ENCODE data around the gene PFN2. TPM values are rescaled to one million over a fixed set of nuclear protein-coding genes. Genes with fewer than 3 reads are reported as not detected.
"Not testable (repeated sequence)": the region's sequence is repeated elsewhere in the genome, so short reads cannot be mapped to it uniquely, and the experiment has no call there.

PFN2 gene
- total and polyA plus RNA-seq, 5 donors, result 48.5 to 74.6 (median 64.9) TPM

DNA sequence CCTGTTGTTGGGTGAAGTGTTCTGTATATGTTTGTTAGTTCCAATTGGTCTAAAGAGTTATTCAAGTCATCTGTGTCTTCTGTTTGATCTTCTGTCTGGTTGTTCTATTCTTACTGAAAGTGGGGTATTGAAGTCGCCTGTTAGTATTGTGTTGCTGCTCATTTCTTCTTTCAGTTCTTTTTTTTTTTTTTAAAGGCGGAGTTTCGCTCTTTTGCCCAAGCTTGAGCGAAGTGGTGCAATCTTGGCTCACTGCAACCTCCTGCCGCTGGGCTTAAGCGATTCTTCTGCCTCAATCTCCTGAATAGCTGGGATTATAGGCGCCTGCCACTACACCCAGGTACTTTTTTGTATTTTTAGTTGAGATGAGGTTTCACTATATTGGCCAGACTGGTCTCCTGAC lies 23.5 kb downstream of the PFN2 start:
- Histone ChIP-seq H3K4me3 (ENCODE audit: low read length) (no peak overlapping the region), H3K27ac (ENCODE audit: low read length) (no peak overlapping the region), H3K27me3 (ENCODE audit: control insufficient read depth, insufficient read depth) (no peaks in the 10 kb centered on the region), H3K9me3 (ENCODE audit: control insufficient read depth, low read length) (no peaks in the 10 kb centered on the region), H3K4me1 (ENCODE audit: control insufficient read depth, insufficient read depth, low read length) (no peaks in the 10 kb centered on the region)
- ATAC-seq, result no peak
- intact Hi-C loops (cut with DNase I), result no loop called here
- 93% methylated on average over 7 of the region's 7 CpGs for WGBS
- no peak for DNase-seq

- H3K27me3 ChIP-seq (ENCODE audit: control insufficient read depth, insufficient read depth); H3K9me3 ChIP-seq (ENCODE audit: control insufficient read depth, low read length); intact Hi-C loops (cut with DNase I); H3K27ac ChIP-seq (ENCODE audit: low read length); H3K4me3 ChIP-seq (ENCODE audit: low read length); DNase-seq; H3K4me1 ChIP-seq (ENCODE audit: control insufficient read depth, insufficient read depth, low read length); ATAC-seq: not testable (repeated sequence)
- WGBS, result 95% methylated on average over 3 of the region's 3 CpGs
These were observed 26.7 kb downstream of the PFN2 start for GRCh38 chr3:149943966-149944365.

DNA sequence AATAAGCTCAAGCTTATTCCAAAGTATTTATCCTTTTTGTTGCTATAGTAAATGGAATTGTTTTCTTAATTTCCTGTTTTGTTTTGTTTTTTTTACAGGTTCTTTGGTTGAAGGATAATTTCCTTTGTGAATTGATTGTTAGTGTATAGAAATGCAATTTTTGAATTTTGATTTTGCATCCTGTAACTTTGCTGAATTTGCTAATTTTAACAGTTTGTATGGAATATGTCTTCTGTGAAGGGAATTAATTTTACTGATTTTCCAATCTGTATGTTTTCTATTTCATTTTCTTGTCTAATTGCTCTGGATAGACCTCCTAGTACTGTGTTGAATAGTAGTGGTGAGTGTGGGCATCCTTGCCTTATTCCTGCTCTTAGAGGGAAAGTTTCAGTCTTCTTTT lies 28.3 kb downstream of the PFN2 start:
- no peak overlapping the region for H3K27ac ChIP-seq (ENCODE audit: low read length)
- no peaks in the 10 kb centered on the region for H3K4me1 ChIP-seq (ENCODE audit: control insufficient read depth, insufficient read depth, low read length)
- intact Hi-C loops (cut with DNase I), result no loop called here
- DNase-seq, result no peak
- no peak overlapping the region for H3K4me3 ChIP-seq (ENCODE audit: low read length)
- H3K9me3 ChIP-seq (ENCODE audit: control insufficient read depth, low read length), result no peaks in the 10 kb centered on the region
- ATAC-seq, result no peak
- no peaks in the 10 kb centered on the region for H3K27me3 ChIP-seq (ENCODE audit: control insufficient read depth, insufficient read depth)

GRCh38 chr3:149941946-149942345 lies 28.7 kb downstream of the PFN2 start:
- WGBS, result 63% methylated on average over 1 of the region's 1 CpG
- Histone ChIP-seq H3K27me3 (ENCODE audit: control insufficient read depth, insufficient read depth) (no peaks in the 10 kb centered on the region), H3K4me3 (ENCODE audit: low read length) (no peak overlapping the region), H3K4me1 (ENCODE audit: control insufficient read depth, insufficient read depth, low read length) (no peaks in the 10 kb centered on the region), H3K27ac (ENCODE audit: low read length) (no peak overlapping the region), H3K9me3 (ENCODE audit: control insufficient read depth, low read length) (no peaks in the 10 kb centered on the region)
- ATAC-seq (no peak), DNase-seq (no peak)
- intact Hi-C loops (cut with DNase I), result no loop called here

- ATAC-seq (no peak), DNase-seq (no peak)
- H3K27me3 ChIP-seq (ENCODE audit: control insufficient read depth, insufficient read depth), result no peaks in the 10 kb centered on the region
- intact Hi-C loops (cut with DNase I), result no loop called here
- H3K4me1 ChIP-seq (ENCODE audit: control insufficient read depth, insufficient read depth, low read length), result no peaks in the 10 kb centered on the region
- no peak overlapping the region for H3K27ac ChIP-seq (ENCODE audit: low read length)
- H3K4me3 ChIP-seq (ENCODE audit: low read length), result no peak overlapping the region
- H3K9me3 ChIP-seq (ENCODE audit: control insufficient read depth, low read length), result no peaks in the 10 kb centered on the region
- WGBS, result 97% methylated on average over 2 of the region's 2 CpGs
These were observed 29.5 kb downstream of the PFN2 start for GRCh38 chr3:149941186-149941585.

DNA sequence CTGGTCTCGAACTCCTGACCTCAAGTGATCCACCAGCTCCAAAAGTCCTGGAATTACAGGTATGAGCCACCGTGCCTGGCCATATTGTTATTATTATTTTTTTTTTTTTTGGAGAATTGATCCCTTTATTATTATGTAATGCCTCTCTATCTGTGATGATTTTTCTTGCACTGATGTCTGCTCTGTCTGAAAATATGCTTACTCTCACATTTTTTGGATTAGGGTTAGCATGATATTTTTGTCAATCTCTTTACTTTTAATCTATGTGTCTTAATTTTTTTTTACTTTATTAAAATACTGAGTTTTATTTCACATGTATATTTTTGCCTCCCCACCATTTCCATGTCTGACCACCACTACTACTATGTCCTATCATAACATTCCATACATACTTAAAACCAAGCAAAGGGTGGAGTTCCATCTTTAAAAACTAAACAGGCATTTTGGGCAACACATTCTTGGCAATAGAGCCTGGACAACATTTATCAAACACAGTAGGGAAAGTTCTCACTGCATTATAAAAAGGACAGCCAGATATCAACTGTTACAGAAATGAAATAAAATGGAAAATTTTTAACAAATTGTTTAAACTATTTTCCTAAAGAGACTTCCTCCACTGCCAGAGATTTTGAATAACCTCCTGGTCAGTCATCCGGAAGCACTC lies 32.2 kb downstream of the PFN2 start:
- H3K9me3 ChIP-seq (ENCODE audit: control insufficient read depth, low read length); intact Hi-C loops (cut with DNase I); DNase-seq; H3K27ac ChIP-seq (ENCODE audit: low read length); H3K4me3 ChIP-seq (ENCODE audit: low read length); ATAC-seq; H3K27me3 ChIP-seq (ENCODE audit: control insufficient read depth, insufficient read depth); H3K4me1 ChIP-seq (ENCODE audit: control insufficient read depth, insufficient read depth, low read length): not testable (repeated sequence)
- whole genome bisulfite sequencing, result 90% methylated on average over 3 of the region's 3 CpGs

GRCh38 chr3:149936812-149937230 lies 33.9 kb downstream of the PFN2 start:
- intact Hi-C loops (cut with DNase I), result no loop called here
- no peak overlapping the region for H3K4me3 ChIP-seq (ENCODE audit: low read length)
- peak in 1 of 3 donors; percentile 23 for DNase-seq
- no peaks in the 10 kb centered on the region for H3K9me3 ChIP-seq (ENCODE audit: control insufficient read depth, low read length)
- 41% methylated on average over 7 of the region's 7 CpGs for WGBS
- H3K27me3 ChIP-seq (ENCODE audit: control insufficient read depth, insufficient read depth), result no peaks in the 10 kb centered on the region
- no peak overlapping the region for H3K27ac ChIP-seq (ENCODE audit: low read length)
- ATAC-seq, result peak; percentile 63 to 74
- no peaks in the 10 kb centered on the region for H3K4me1 ChIP-seq (ENCODE audit: control insufficient read depth, insufficient read depth, low read length)

DNA sequence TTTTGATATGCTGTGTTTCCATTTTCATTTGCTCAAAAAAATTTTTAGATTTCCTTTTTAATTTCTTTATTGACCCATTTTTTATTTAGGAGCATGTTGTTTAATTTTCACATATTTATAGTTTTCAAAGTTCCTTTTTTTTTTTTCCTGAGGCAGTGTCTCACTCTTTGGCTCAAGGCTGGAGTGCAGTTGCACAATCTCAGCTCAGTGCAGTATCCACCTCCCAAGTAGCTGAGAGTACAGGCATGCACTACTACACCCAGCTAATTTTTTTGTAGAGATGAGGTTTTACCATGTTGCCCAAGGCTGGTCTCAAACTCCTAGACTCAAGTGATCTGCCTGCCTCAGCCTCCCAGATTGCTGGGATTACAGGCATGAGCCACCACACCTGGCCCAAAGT lies 36.2 kb downstream of the PFN2 start:
- intact Hi-C loops (cut with DNase I), result no loop called here
- H3K9me3 ChIP-seq (ENCODE audit: control insufficient read depth, low read length), result no peaks in the 10 kb centered on the region
- peak in 2 of 3 donors; percentile 61 to 73 for DNase-seq

DNA sequence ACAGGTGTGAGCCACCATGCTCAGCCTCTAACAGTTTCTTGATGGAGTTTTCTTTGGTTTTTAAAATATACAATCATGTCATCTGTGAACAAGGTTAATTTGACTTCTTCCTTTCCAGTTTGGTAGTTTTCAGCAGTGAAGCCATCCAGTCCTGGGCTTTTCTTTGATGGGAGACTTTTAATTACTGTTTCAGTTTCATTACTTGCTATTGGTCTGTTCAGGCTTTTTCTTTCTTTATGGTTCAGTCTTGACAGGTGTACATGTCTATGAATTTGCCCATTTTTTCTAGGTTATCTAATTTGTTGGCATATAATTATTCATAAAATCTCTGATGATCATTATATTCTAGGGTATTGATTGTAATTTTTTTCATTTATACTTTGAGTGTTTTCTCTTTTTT lies 36.8 kb downstream of the PFN2 start:
- no peak overlapping the region for H3K4me3 ChIP-seq (ENCODE audit: low read length)
- intact Hi-C loops (cut with DNase I), result no loop called here
- H3K4me1 ChIP-seq (ENCODE audit: control insufficient read depth, insufficient read depth, low read length), result no peaks in the 10 kb centered on the region
- ATAC-seq (no peak), DNase-seq (no peak)
- H3K27me3 ChIP-seq (ENCODE audit: control insufficient read depth, insufficient read depth), result no peaks in the 10 kb centered on the region
- H3K27ac ChIP-seq (ENCODE audit: low read length), result no peak overlapping the region
- no peaks in the 10 kb centered on the region for H3K9me3 ChIP-seq (ENCODE audit: control insufficient read depth, low read length)

More for the DNA sequence above, 36.2 kb downstream of the PFN2 start:
- ATAC-seq, result peak; percentile 87 to 93
- Histone ChIP-seq H3K27ac (ENCODE audit: low read length) (no peak overlapping the region), H3K4me1 (ENCODE audit: control insufficient read depth, insufficient read depth, low read length) (no peaks in the 10 kb centered on the region), H3K4me3 (ENCODE audit: low read length) (no peak overlapping the region), H3K27me3 (ENCODE audit: control insufficient read depth, insufficient read depth) (no peaks in the 10 kb centered on the region)

DNA sequence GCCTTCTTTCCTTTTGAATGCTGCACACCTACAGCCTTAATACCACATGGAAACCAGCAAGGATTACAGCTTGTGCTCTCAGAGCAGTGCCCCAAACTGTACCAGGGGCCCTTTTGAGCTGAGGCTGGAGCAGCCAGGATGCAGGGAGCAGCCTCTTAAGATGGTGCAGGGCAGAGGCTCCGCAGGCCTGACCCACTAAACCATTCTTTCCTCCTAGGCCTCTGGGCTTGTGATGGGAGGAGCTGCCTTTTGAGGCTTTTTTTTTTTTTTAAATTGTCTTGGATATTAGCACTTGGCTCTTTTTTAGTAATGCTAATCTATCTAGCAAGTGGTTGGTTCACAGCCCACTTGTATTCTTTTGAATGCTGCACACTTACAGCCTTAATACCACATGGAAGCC lies 37.7 kb downstream of the PFN2 start:
- DNase-seq, result no peak
- intact Hi-C loops (cut with DNase I), result no loop called here
- no peaks in the 10 kb centered on the region for H3K9me3 ChIP-seq (ENCODE audit: control insufficient read depth, low read length)
- WGBS, result 98% methylated on average over 1 of the region's 1 CpG
- H3K4me3 ChIP-seq (ENCODE audit: low read length), result no peak overlapping the region
- no peaks in the 10 kb centered on the region for H3K4me1 ChIP-seq (ENCODE audit: control insufficient read depth, insufficient read depth, low read length)
- no peaks in the 10 kb centered on the region for H3K27me3 ChIP-seq (ENCODE audit: control insufficient read depth, insufficient read depth)
- no peak for ATAC-seq
- no peak overlapping the region for H3K27ac ChIP-seq (ENCODE audit: low read length)

DNA sequence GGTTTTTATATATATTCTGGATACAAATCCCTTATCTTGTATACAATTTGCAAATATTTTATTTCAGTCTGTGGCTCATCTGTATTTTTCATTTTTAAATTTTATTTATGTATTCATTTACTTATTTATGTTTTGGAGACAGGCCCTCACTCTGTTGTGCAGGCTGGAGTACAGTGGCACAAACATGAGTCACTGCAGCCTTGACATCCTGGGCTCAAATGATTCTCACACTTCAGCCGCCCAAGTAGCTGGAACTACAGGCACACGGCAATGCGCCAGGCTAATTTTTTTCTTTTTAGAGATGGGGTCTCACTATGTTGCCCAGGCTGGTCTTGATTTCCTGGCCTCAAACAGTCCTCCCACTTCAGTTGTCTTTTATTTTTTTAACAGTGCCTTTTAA lies 50.6 kb downstream of the PFN2 start:
- no peak overlapping the region for H3K27ac ChIP-seq (ENCODE audit: low read length)
- 97% methylated on average over 3 of the region's 3 CpGs for WGBS
- DNase-seq (no peak), ATAC-seq (no peak)
- no peak overlapping the region for H3K4me3 ChIP-seq (ENCODE audit: low read length)
- H3K9me3 ChIP-seq (ENCODE audit: control insufficient read depth, low read length), result no peaks in the 10 kb centered on the region
- H3K27me3 ChIP-seq (ENCODE audit: control insufficient read depth, insufficient read depth), result no peaks in the 10 kb centered on the region
- H3K4me1 ChIP-seq (ENCODE audit: control insufficient read depth, insufficient read depth, low read length), result no peaks in the 10 kb centered on the region
- intact Hi-C loops (cut with DNase I), result no loop called here

DNA sequence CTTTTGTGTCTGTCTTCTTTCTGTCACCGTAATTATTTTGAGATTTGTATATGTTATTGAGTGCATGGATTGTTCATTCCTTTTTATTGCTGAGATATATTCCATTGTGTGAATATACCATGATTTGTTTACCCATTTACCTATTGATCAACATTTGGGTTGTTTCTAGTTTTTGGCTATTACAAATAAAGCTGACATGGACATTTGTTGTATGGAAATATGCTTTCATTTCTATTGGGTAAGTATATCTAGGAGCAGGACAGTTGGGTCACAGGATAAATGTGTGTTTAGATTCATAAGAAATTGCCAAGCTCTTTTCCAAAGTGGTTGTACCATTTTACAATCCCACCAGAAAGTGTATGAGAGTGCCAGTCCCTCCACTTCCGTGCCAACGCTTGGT lies 51.2 kb downstream of the PFN2 start:
- intact Hi-C loops (cut with DNase I), result no loop called here
- ATAC-seq (no peak), DNase-seq (no peak)
- no peaks in the 10 kb centered on the region for H3K27me3 ChIP-seq (ENCODE audit: control insufficient read depth, insufficient read depth)
- WGBS, result 96% methylated on average over 3 of the region's 3 CpGs
- no peaks in the 10 kb centered on the region for H3K4me1 ChIP-seq (ENCODE audit: control insufficient read depth, insufficient read depth, low read length)
- no peak overlapping the region for H3K4me3 ChIP-seq (ENCODE audit: low read length)
- H3K27ac ChIP-seq (ENCODE audit: low read length), result no peak overlapping the region
- no peaks in the 10 kb centered on the region for H3K9me3 ChIP-seq (ENCODE audit: control insufficient read depth, low read length)
